Stimulated activated CD8-positive, alpha-beta memory T cell treated with anti-CD3 and anti-CD28 coated beads, Interleukin-15, amount 100 ng/mL, for 48 hours (primary cell): ENCODE measurements around the gene ORMDL1.

Source experiments
- DNase-seq, 2 donors: peaks; one replicate each; pipeline ENCODE4 v3.0.0-alpha.2; 2020; ENCODE audit warnings: low read depth in 2 of 2

ORMDL1 gene

GRCh38 chr2:189783927-189784867, at the start of gene ORMDL1, which contains the start of gene PMS1:
Gene ORMDL1 (minus strand): TSS chr2:189784339. CDS start chr2:189782595, 1,744 bp downstream.
Gene PMS1 (plus strand): TSS chr2:189784450. CDS start chr2:189791810, 7,360 bp downstream.
- peak; percentile 94 to 96 for DNase-seq

GRCh38 chr2:189830510-189830909, 46.4 kb upstream of the ORMDL1 start:
- no peak for DNase-seq

GRCh38 chr2:189829102-189829833, 45.1 kb upstream of the ORMDL1 start:
- no peak for DNase-seq

GRCh38 chr2:189826039-189826438, 41.9 kb upstream of the ORMDL1 start:
- DNase-seq: no peak

GRCh38 chr2:189824694-189825396, 40.7 kb upstream of the ORMDL1 start:
- no peak for DNase-seq

DNA sequence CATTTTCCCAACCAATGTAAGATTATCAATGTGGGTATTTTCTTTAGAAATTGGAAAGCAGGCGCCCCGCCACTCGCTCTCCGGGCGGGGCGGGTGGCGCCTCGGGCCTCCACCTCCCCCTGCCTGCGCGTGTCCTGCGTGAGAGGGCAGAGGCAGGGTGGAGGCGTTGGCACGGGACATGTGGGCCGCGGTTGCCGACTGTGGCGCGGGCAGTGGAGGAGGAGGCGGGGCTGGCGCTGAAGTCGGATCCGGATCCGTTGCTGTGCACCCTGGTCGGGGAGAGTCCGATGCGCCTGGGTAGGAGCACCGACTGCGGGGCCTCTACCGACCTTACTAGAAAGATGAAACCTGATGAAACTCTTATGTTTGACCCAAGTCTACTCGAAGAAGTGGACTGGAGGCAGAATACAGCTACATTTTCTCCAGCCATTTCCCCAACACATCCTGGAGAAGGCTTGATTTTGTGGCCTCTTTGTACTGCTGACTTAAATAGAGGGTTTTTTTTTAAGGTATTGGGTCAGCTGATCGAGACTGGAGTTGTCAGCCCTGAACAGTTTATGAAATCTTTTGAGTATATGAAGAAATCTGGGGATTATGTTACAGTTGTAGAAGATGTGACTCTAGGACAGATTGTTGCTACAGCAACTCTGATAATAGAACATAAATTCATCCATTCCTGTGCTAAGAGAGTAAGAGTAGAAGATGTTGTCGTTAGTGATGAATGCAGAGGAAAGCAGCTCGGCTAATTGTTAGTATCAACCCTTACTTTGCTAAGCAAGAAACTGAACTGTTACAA, 38.0 kb upstream of the ORMDL1 start:
- DNase-seq: no peak

DNA sequence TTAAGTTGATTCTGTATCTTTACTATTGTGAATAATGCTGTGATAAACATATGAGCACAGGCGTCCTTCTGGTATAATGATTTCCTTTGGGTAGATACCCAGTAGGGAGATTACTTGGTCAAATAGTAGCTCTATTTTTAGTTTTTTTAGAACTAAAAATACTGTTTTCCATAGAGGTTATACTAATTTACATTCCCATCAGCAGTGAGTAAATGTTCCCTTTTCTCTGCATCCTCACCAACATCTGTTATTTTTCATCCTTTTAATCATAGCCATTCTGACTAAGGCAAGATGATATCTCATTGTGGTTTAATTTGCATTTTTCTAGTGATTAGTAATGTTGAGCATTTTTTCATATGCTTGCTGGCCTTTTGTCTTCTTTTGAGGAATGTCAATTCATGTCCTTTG, 35.2 kb upstream of the ORMDL1 start:
- DNase-seq: no peak

DNA sequence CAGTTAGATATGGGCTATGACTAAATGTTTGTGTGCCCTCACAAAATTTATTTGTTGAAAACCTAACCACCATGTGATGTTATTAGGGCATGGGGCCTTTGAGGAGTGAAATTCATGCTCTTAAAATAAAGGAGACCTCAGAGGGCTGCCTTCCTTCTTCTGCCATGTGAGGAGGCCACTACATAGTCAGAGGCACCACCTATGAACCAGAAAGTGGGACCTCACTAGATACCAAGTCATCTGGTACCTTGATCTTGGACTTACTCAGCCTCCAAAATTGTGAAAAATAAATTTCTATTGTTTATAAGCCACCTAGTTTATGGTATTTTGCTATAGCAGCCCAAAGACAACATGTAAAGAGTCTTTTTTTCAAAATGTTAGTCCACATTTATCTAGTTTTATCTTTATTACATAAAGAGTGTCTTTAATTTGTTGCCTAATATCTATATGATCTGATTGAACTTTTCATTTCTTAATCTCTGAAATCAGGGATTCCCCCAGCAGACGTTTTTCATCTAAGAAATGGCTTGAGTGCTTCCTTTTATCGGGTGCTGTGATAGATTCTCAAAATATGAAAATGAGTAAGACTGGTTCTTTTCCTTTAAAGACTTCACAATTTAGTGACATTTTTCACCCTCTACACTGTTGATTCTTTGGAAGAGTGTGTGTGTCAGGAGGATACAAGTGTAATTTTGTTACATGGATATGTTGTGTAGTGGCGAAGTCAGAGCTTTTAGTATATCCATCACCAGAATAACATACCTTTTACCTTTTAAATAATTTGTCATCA, 34.3 kb upstream of the ORMDL1 start:
- DNase-seq: no peak

DNA sequence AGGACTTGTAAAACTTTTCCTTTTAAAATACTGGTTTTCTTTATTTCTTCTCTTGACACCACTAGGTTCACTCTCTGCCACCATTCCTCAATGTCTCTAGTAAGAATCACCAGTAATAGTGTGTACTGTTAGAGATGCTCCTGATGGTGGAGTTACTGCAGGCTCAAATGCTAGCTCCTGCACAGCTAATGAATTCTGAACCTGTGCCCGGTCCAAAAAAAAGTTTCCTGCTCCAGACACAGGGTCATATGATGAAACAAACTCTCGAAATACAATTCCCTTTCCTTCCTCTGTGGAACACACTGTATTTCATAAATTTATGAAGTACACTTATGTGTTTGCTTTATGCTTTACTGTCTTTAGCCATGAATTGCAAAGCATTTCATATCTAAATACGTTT, 19.3 kb upstream of the ORMDL1 start:
- DNase-seq: no peak

DNA sequence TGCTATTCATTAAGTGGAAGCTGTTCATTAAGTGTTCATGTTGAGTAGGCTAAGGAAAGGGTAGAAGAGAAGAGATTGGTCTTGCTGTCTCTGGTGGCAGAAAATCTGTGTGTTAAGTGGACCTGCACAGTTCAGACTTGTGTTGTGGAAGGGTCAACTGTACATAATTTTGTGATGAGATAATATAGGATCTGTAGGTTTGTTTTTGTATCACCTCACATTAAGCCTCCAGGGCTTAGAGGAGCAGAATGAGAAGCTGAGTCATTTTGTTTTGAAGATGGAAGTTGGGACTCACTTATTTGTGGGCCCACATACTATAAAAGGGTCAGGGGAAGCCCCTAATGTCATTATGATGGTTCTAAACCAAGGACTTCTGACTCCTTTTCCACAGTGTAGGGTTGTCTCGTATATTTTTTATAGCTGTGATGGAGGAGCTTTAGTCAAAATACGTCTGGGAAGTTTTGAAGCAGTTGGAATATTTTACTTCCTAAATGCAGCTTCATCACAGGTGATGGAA, 18.3 kb upstream of the ORMDL1 start:
- no peak for DNase-seq

- no peak for DNase-seq
Measured at GRCh38 chr2:189799531-189799930, 15.4 kb upstream of the ORMDL1 start.

DNA sequence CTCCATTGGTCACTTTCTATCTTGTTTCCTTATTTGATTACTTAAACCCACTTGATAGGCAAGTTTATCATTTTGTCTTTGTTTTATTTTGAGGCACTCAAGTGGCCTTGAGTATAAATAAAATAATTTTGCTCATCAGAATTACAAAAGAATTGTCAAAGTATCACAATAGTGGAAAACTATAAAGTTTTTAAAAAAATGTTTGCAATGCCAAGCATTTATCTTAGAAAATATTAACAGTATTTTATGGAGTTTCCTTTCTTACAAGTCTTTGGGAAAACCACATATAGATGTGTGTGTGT, 14.8 kb upstream of the ORMDL1 start:
- no peak for DNase-seq

DNA sequence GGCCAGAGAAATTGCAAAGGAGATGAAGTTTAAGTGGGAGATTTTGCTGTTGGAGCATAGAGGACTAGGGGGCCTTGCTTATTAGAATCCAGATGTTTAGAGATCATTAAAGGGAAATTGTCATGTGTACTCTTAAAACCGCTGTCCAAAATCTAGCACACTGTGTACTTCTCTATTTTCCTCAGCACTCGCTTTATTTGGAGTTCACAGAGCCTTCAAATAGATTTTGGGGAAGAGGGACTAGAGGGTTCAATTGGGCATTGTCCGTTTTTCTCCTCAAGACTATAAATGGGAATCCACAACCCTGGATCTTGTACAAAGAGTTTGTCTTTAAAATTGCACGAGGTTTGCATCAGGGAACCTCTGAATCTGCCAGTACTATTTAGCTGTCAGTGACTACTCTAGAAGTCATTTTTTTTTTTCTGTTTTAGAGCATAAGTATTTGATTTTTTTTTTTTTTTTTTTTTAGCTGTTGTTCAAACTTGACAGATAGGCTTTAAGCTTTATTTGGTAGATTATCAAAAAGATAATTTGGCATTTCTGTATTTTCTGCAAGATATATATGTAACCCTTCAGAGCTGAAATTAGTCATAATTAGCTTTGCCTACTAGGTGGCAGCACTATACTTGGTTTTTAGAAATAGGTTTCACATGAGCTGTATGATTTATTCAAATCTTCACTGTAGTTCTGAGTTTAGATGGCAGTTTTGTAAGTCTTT, 14.3 kb upstream of the ORMDL1 start:
- no peak for DNase-seq

DNA sequence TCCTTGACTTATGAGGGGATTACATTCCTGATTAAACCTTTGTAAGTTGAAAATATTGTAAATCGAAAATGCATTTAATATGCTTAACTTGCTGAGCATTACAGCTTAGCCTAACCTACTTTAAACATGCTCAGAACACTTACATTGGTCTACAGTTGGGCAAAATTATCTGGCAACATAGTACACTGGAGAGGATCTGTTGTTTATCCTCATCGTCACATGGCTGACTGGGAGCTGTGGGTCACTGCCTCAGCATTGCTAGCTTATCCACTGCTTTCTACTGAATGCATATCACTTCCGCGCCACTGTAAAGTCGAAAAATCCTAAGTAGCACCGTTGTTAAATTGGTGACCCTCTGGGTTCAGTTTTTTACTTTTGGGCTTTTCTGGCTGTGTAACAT, 13.8 kb upstream of the ORMDL1 start:
- DNase-seq: no peak

GRCh38 chr2:189794310-189794709, 10.2 kb upstream of the ORMDL1 start:
- DNase-seq: no peak

GRCh38 chr2:189791338-189792042, 7.4 kb upstream of the ORMDL1 start:
- no peak for DNase-seq

GRCh38 chr2:189783451-189783926, 650 bp downstream of the ORMDL1 start:
- no peak for DNase-seq

- DNase-seq: no peak
Measured at GRCh38 chr2:189782221-189782671, 1.9 kb downstream of the ORMDL1 start.

GRCh38 chr2:189772212-189772611, 11.9 kb downstream of the ORMDL1 start:
- no peak for DNase-seq
